ENCODE measurements around the gene MMEL1. TPM values are rescaled to one million over a fixed set of nuclear protein-coding genes. Genes with fewer than 3 reads are reported as not detected.
"Not testable (repeated sequence)": the region's sequence is repeated elsewhere in the genome, so short reads cannot be mapped to it uniquely, and the experiment has no call there.

Gene MMEL1
- total RNA-seq, 1 donor from 2014 or later = 1.4 TPM

- DNase-seq (ENCODE audit: low read depth in 2 of 2) = no peak
Measured at GRCh38 chr1:2559509-2560298, 73.1 kb downstream of the MMEL1 start.

- no peak for DNase-seq (ENCODE audit: low read depth in 2 of 2)
Measured at GRCh38 chr1:2558861-2559260, 74.0 kb downstream of the MMEL1 start.

GRCh38 chr1:2558420-2558819 is 74.4 kb downstream of the MMEL1 start:
- no peak for DNase-seq (ENCODE audit: low read depth in 2 of 2)

- peak in 1 of 2 donors; percentile 65 for DNase-seq (ENCODE audit: low read depth in 2 of 2)
Measured at GRCh38 chr1:2557482-2558400, 75.1 kb downstream of the MMEL1 start.

- DNase-seq (ENCODE audit: low read depth in 2 of 2) = peak in 1 of 2 donors; percentile 27
Measured at GRCh38 chr1:2556678-2557481, 75.9 kb downstream of the MMEL1 start.

GRCh38 chr1:2556277-2556677 is 76.5 kb downstream of the MMEL1 start, which contains the start of gene TNFRSF14:
TNFRSF14 (plus strand) TSS chr1:2556371; CDS start chr1:2556665, 294 bp downstream.
- DNase-seq (ENCODE audit: low read depth in 2 of 2) = peak; percentile 75 to 80

GRCh38 chr1:2555634-2556276 is 77.1 kb downstream of the MMEL1 start:
- DNase-seq (ENCODE audit: low read depth in 2 of 2) = peak; percentile 82 to 97

DNA sequence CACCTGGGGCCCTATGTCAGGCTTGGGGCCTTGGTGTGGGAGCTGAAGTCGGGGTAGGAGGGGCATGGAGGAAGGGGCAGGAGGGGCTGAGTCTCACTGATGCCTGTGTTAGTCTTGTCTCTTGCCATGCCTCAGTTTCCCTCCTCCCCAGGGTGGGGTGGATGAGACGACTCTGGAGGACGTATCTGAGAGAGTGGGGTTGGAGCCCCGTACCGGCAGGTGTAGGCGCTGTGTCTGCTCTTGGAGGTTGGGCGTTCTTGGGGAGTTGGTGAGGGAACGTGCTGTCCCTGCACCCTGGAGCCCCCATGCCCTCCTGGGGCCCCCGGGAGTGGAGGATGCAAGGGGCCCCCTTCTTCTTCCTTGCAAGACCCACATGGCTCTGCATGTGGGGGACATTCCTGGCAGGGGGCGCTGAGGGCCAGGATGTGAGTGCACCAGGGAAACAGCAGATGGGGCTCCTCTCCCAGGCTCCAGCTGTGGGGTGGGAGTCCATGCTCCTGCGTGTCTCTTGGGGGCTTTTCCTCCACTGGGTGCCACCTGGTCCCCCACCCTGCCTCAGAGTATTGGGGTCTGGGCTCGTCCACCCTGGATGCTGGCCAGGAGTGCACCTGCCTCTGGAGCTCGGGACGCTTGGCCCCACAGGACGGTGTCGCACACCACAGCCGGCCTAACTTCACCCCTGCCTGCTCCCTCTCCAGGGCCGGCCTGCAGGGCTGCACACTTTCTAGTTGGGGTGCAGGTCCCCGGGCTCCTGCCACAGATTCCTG is 78.0 kb downstream of the MMEL1 start:
- DNase-seq (ENCODE audit: low read depth in 2 of 2) = peak; percentile 55 to 73

GRCh38 chr1:2553871-2554620 is 78.8 kb downstream of the MMEL1 start:
- peak in 1 of 2 donors; percentile 59 for DNase-seq (ENCODE audit: low read depth in 2 of 2)

GRCh38 chr1:2553076-2553475 is 79.7 kb downstream of the MMEL1 start:
- not testable (repeated sequence) for DNase-seq (ENCODE audit: low read depth in 2 of 2)

DNA sequence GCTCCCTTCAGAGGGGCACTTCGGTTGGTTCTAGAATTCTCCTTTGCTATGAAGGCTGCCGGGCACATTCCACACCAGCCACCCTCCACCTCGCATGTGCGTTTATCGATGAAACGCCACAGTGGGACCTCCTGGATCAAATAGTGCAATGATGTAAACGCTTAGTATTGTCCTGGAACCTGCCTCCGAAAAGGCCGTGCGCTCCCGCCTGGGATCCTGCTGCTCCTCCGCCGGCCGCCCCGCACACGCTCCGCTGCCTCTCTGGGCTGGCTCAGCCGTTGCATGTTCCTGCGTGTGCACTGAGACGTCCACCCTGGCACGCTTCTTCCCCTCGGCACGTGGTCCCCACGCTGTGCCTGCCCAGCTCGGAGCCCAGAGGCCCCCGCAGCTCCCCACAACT is 80.6 kb downstream of the MMEL1 start:
- no peak for DNase-seq (ENCODE audit: low read depth in 2 of 2)

DNA sequence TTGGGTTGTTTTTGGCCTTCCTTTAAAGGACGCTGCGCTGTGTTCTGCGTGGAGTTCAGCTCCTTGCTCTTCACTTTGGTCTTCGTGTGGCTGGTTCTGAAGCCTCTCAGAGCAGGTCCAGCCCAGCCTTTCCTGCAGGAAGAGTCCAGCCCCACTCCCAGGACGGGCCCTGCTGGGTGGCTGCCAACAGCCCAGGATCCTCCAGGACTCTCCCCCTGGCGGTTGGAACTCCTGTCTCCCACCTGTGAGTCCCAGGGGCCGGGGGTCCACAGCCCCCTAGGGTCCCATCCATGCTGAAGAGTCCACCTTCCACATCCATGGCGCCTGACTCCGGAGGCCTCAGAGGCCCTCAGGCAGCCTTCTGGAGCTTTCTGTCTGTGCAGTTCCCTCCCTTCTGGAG is 81.3 kb downstream of the MMEL1 start:
- not testable (repeated sequence) for DNase-seq (ENCODE audit: low read depth in 2 of 2)

GRCh38 chr1:2550309-2550861 is 82.4 kb downstream of the MMEL1 start:
- DNase-seq (ENCODE audit: low read depth in 2 of 2) = not testable (repeated sequence)

DNA sequence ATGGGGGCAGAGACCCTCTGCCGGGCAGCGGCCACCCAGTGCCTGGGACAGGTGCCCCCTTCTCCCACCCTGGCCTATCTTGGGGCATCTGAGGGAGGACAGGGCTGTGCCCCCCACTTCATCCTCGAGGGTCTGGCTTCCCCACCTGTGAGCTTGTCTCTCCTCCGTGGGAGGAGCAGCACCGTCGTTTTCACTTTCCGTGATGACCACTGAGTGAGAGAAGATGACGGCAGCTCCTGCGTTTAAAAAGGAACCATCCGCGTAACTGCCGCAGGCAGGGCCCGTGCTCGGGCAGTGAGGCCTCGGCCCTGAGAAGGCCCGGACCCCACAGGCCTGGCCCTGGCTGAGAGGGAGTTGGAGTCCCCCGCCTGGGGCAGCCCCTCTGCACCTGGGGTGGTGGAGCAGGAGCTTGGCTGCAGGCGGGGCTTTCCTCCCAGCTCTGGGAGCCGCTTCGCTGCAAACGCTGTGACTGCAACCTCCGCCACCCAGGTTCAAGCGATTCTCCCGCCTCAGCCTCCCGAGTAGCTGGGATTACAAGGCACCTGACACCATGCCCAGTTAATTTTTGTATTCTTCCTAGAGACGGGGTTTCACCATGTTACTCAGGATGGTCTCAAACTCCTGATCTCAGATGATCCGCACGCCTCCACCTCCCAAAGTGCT is 83.3 kb downstream of the MMEL1 start:
- DNase-seq (ENCODE audit: low read depth in 2 of 2) = not testable (repeated sequence)

- DNase-seq (ENCODE audit: low read depth in 2 of 2) = peak; percentile 69 to 89
Measured at GRCh38 chr1:2548068-2548589, 84.7 kb downstream of the MMEL1 start.

GRCh38 chr1:2547210-2548067 is 85.4 kb downstream of the MMEL1 start:
- peak in 1 of 2 donors; percentile 23 for DNase-seq (ENCODE audit: low read depth in 2 of 2)

- DNase-seq (ENCODE audit: low read depth in 2 of 2) = peak; percentile 74 to 94
Measured at GRCh38 chr1:2546515-2547209, 86.2 kb downstream of the MMEL1 start.

Data from lung microvascular endothelial cell (primary cell).